ES-I3 (cell line): ENCODE measurements around the gene AADACL4.
"Not testable (repeated sequence)": the region's sequence is repeated elsewhere in the genome, so short reads cannot be mapped to it uniquely, and the experiment has no call there.

ENCODE experiments used
- H3K36me3 ChIP-seq: 2 replicates; pipeline ENCODE4 v1.6.1; 2013; ENCODE audit warnings: mild to moderate bottlenecking, low read length, control low read depth, moderate library complexity; ENCODE audit not compliant: insufficient read depth
- H3K4me1 ChIP-seq: 2 replicates; pipeline ENCODE4 v1.6.1; 2013; ENCODE audit warnings: mild to moderate bottlenecking, control low read depth, low read length; ENCODE audit not compliant: insufficient read depth
- H3K9ac ChIP-seq: 2 replicates; pipeline ENCODE4 v1.6.1; 2013; ENCODE audit warnings: low read depth, mild to moderate bottlenecking, low read length, moderate library complexity
- H3K9me3 ChIP-seq: 2 replicates; pipeline ENCODE4 v1.6.1; 2013; ENCODE audit warnings: mild to moderate bottlenecking, low read length, moderate library complexity; ENCODE audit not compliant: control insufficient read depth, insufficient read depth

Gene AADACL4

DNA sequence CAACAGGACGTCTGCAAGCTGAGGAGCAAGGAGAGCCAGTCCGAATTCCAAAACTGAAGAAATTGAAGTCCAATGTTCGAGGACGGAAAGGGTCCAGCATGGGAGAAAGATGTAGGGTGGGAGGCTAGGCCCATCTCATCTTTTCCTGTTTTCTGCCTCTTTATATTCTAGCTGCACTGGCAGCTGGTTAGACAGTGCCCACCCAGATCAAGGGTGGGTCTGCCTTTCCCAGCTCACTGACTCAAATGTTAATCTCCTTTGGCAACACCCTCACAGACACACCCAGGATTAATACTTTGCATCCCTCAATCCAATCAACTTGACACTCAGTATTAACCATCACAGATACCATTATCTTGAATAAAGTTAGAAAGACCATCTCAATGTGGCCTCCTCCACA, 32.2 kb downstream of the AADACL4 start:
- H3K9me3 ChIP-seq, H3K9ac ChIP-seq, H3K4me1 ChIP-seq, H3K36me3 ChIP-seq: not testable (repeated sequence)

- no peaks in the 10 kb centered on the region for H3K36me3 ChIP-seq
- no peak overlapping the region for H3K9ac ChIP-seq
- H3K9me3 ChIP-seq, result no peaks in the 10 kb centered on the region; the same call in 1 of the 2 replicates
- H3K4me1 ChIP-seq, result no peaks in the 10 kb centered on the region
Observed at GRCh38 chr1:12677565-12677964, 33.7 kb downstream of the AADACL4 start.

DNA sequence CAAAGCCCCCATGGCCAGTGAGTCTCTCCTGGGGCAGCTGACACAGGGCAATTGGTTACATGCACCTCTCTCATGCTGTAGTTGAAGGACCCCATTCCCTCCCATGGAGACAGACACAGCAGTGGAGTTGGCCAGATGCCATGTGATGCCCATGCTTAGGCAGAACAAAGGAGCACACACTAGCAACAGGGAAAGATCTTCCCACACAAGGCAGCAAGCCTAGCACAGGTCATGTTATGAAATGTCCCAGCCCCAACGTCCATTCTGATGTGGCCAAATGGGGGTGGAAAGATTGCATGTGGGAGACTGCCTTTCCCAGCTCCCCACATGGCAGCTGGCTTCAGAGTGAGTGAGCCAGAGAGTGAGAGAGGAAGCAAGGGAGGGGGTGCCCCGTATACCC, 34.5 kb downstream of the AADACL4 start:
- Histone ChIP-seq H3K36me3 (no peaks in the 10 kb centered on the region), H3K9ac (no peak overlapping the region), H3K9me3 (no peaks in the 10 kb centered on the region; the same call in 1 of the 2 replicates), H3K4me1 (no peaks in the 10 kb centered on the region)

- Histone ChIP-seq H3K9ac (no peak overlapping the region), H3K4me1 (no peaks in the 10 kb centered on the region), H3K9me3 (no peaks in the 10 kb centered on the region; the same call in 1 of the 2 replicates), H3K36me3 (no peaks in the 10 kb centered on the region)
Observed at GRCh38 chr1:12678820-12679219, 34.9 kb downstream of the AADACL4 start.

DNA sequence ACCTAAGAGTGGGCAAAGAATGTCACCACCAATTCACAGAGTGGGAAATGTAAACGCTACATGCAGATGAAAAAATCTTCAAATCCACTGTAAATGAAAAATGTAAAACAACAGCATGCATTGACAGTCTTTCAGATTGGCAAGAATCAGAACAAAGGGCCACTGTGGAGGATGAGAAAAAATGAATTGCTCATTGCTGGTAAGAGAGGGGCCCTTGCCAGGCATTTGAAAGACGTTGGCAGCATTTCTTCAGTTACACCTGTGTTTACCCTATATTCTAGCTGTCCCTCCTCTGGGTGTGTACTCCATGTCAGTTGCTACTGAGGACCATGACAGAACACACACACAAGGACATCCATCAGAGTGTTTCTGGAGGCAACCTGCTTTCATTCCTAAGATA, 46.3 kb downstream of the AADACL4 start:
- H3K36me3 ChIP-seq, result no peaks in the 10 kb centered on the region
- no peaks in the 10 kb centered on the region for H3K9me3 ChIP-seq
- H3K4me1 ChIP-seq, result 0 out of 2 replicates have a peak, but pooled peaks cover 2% of the 10 kb centered on the region
- H3K9ac ChIP-seq, result no peak overlapping the region

- H3K36me3 ChIP-seq, result no peaks in the 10 kb centered on the region
- H3K9ac ChIP-seq, result no peak overlapping the region
- no peaks in the 10 kb centered on the region; the same call in 1 of the 2 replicates for H3K9me3 ChIP-seq
- H3K4me1 ChIP-seq, result 0 out of 2 replicates have a peak, but pooled peaks cover 2% of the 10 kb centered on the region
Observed at GRCh38 chr1:12692967-12693782, 49.3 kb downstream of the AADACL4 start.

- Histone ChIP-seq H3K4me1 (0 out of 2 replicates have a peak, but pooled peaks cover 2% of the 10 kb centered on the region), H3K36me3 (no peaks in the 10 kb centered on the region), H3K9me3 (no peaks in the 10 kb centered on the region; the same call in 1 of the 2 replicates), H3K9ac (no peak overlapping the region)
Observed at GRCh38 chr1:12696658-12697057, 52.8 kb downstream of the AADACL4 start.

GRCh38 chr1:12697397-12697796, 53.5 kb downstream of the AADACL4 start:
- no peaks in the 10 kb centered on the region; the same call in 1 of the 2 replicates for H3K9me3 ChIP-seq
- no peak overlapping the region for H3K9ac ChIP-seq
- 0 out of 2 replicates have a peak, but pooled peaks cover 2% of the 10 kb centered on the region for H3K4me1 ChIP-seq
- no peaks in the 10 kb centered on the region for H3K36me3 ChIP-seq

DNA sequence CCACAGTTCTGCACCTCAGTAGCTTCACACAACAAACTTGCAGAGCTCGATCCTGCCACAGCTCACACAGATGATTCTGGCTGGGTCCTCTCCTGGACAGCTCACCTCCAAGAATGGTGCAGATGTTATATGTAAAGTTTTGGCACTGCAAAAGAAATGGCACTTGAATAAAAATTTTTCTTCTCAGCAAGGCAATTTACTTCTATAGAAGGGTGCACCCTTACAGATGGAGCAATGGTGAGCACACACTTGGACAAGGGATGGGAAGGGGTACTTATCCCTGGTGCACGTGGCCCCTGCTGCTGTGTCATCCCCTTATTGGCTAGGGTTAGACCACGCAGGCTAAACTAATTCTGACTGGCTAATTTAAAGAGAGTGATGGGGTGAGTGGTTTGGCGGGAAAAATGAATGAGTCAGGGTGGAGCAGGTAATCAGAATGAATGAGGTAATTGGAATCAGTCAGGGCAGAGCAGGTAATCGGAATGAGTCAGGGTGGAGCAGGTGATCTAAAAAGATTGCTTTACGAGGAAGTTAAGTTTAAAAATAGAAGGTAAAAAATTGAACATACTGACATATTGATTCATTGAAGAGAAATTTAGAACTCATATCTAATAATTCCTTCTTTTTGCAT, 60.1 kb downstream of the AADACL4 start:
- Histone ChIP-seq H3K4me1 (no peaks in the 10 kb centered on the region), H3K9me3 (peaks cover 10% of the 10 kb centered on the region), H3K36me3 (peaks cover 10% of the 10 kb centered on the region; the same call in 1 of the 2 replicates), H3K9ac (no peak overlapping the region)

DNA sequence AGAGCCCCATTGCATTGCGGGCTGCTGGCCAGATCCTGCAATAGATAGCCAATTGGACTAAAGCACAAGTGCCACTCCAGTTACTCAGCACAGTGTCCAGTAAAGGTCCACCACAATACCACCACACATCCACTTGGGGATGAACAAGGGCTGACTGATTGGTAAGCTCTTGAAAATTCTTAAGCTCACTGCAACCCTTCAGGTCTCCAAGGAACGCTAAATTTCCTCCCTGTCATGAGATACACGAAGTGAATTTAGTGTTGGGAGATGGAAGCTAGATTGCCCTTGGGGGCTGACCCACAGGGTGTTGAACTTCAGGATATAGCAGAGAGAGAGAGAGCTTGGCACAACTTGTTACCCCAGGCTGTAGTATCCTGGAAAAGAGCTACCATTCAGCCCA, 62.2 kb downstream of the AADACL4 start:
- H3K9me3 ChIP-seq, result peaks cover 10% of the 10 kb centered on the region
- H3K36me3 ChIP-seq, result peaks cover 10% of the 10 kb centered on the region; the same call in 1 of the 2 replicates
- H3K9ac ChIP-seq, result no peak overlapping the region
- H3K4me1 ChIP-seq, result no peaks in the 10 kb centered on the region

- H3K9ac ChIP-seq, result no peak overlapping the region
- peaks cover 3% of the 10 kb centered on the region for H3K9me3 ChIP-seq
- peaks cover 21% of the 10 kb centered on the region for H3K4me1 ChIP-seq
- H3K36me3 ChIP-seq, result peaks cover 4% of the 10 kb centered on the region; the same call in 1 of the 2 replicates
Observed at GRCh38 chr1:12708396-12709090, 64.7 kb downstream of the AADACL4 start.

DNA sequence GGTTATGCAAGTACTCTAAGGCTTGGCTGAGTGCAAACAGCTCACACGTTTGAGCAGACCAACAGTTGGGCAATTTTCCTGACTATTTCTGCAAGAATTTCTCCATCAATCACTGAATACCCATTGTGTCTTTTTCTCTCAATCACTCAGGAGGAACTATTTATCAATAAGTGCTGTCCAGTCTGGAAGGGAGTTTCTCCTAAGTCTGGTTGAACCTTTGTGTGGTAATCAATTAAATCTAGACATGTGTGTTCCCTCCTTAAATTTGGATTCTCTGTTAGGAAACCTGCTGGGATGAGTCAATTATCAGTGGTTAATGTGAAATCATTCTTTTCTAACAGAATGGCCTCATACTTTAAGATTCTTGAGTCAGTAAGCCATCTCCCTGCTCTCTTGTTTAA, 65.2 kb downstream of the AADACL4 start:
- no peak overlapping the region for H3K9ac ChIP-seq
- no peaks in the 10 kb centered on the region; the same call in 1 of the 2 replicates for H3K9me3 ChIP-seq
- H3K36me3 ChIP-seq, result peaks cover 3% of the 10 kb centered on the region; the same call in 1 of the 2 replicates
- H3K4me1 ChIP-seq, result peaks cover 24% of the 10 kb centered on the region

- Histone ChIP-seq H3K36me3 (peaks cover 3% of the 10 kb centered on the region; the same call in 1 of the 2 replicates), H3K9ac (no peak overlapping the region), H3K9me3 (no peaks in the 10 kb centered on the region; the same call in 1 of the 2 replicates), H3K4me1 (peaks cover 30% of the 10 kb centered on the region)
Observed at GRCh38 chr1:12709696-12710095, 65.8 kb downstream of the AADACL4 start.

DNA sequence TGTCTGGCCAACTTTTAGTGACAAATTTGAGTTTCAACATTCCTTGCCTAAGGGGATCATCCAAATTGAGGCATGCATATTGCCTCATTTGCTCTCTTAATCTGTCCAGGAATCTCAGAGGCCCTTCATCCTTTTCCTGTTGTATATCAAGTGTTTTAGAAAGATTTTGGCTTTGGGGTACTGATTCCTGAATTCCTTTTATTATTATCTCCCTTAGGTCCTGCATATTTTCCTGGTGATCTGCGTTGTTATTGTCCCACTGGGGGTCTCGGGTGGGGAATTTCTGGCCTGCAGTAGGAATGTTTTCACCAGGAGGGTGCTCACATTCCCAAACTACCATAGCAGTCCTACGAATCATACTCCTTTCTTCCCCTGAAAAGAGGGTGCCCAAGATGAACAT, 67.7 kb downstream of the AADACL4 start:
- no peaks in the 10 kb centered on the region; the same call in 1 of the 2 replicates for H3K9me3 ChIP-seq
- H3K36me3 ChIP-seq, result peaks cover 2% of the 10 kb centered on the region; the same call in 1 of the 2 replicates
- H3K4me1 ChIP-seq, result peaks cover 46% of the 10 kb centered on the region
- no peak overlapping the region for H3K9ac ChIP-seq
